Measurements from ENCODE around the gene OPRL1. TPM values are rescaled to one million over a fixed set of nuclear protein-coding genes. Genes with fewer than 3 reads are reported as not detected.

OPRL1 gene
- total RNA-seq, 1 donor from 2014 or later = 1.4 TPM

DNA sequence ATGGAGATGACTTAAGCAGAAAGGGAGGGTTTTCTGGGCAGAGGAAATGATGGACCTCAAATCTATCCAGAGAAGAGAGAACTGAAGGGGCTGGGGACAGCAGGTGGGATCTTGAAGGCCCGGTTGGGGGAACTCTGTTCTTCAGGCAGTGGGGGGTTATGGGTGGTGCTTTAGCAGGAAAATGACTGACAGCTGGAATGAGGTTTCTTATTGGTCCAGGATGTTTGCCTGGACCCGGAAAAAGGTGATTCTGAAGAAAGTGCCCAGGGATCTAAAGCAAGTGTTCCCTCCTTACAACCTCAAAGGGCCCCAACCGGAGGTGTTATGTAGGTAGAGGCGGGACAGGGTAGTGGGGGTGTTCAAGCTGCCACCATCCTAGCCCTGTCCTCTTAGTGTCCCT lies 15.6 kb downstream of the OPRL1 start:
- Mint-ChIP-seq H3K4me1 (peaks cover 30% of the 10 kb centered on the region), H3K27ac (no peak overlapping the region), H3K36me3 (ENCODE audit: low read depth) (peaks cover 17% of the 10 kb centered on the region), H3K4me3 (no peak overlapping the region), H3K27me3 (no peaks in the 10 kb centered on the region), H3K9me3 (peaks cover 3% of the 10 kb centered on the region)
- intact Hi-C loops (cut with micrococcal nuclease) = no loop called here
- ChIA-PET POLR2A (no interaction called here), CTCF (no interaction called here)
- TF ChIP-seq, protein P1, sequence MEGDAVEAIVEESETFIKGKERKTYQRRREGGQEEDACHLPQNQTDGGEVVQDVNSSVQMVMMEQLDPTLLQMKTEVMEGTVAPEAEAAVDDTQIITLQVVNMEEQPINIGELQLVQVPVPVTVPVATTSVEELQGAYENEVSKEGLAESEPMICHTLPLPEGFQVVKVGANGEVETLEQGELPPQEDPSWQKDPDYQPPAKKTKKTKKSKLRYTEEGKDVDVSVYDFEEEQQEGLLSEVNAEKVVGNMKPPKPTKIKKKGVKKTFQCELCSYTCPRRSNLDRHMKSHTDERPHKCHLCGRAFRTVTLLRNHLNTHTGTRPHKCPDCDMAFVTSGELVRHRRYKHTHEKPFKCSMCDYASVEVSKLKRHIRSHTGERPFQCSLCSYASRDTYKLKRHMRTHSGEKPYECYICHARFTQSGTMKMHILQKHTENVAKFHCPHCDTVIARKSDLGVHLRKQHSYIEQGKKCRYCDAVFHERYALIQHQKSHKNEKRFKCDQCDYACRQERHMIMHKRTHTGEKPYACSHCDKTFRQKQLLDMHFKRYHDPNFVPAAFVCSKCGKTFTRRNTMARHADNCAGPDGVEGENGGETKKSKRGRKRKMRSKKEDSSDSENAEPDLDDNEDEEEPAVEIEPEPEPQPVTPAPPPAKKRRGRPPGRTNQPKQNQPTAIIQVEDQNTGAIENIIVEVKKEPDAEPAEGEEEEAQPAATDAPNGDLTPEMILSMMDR (IDR thresholded peaks at IDR 0.05) = no peak
- no peak for ATAC-seq (ENCODE audit: low read depth)
- DNase-seq = no peak

DNA sequence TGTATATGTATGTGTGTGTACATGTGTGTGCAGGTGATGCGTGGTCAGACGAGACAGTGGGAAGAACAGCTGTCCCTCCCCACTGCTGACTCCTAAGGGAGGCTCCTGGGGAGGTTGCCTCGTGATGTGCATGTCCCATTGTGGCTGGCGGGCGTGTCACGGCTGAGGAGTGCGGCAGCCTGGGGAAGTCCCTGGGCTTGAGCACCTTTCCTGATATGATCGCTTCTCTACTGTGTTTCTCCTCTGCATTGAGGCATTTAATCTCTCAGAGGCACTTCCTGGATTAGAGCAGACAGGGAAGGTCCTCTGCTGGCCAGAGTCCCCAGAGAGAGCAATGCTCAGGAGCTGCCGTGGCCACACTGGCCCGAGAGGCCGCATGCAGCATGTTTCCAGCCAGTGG lies 16.0 kb downstream of the OPRL1 start:
- peaks cover 3% of the 10 kb centered on the region for H3K9me3 Mint-ChIP-seq
- CTCF ChIA-PET = no interaction called here
- intact Hi-C loops (cut with micrococcal nuclease) = no loop called here
- TF ChIP-seq, protein P1 (IDR thresholded peaks at IDR 0.05) = no peak
- peaks cover 34% of the 10 kb centered on the region for H3K4me1 Mint-ChIP-seq
- peak overlapping the region; percentile 30 for H3K27ac Mint-ChIP-seq
- DNase-seq = no peak
- POLR2A ChIA-PET = interaction anchor here (0.6 kb wide), 1 partner anchor 105 kb away, joined by 3 read pairs; no protein-coding TSS in a partner anchor
- no peak for ATAC-seq (ENCODE audit: low read depth)
- H3K27me3 Mint-ChIP-seq = no peaks in the 10 kb centered on the region
- H3K4me3 Mint-ChIP-seq = no peak overlapping the region
- peaks cover 17% of the 10 kb centered on the region for H3K36me3 Mint-ChIP-seq (ENCODE audit: low read depth)

DNA sequence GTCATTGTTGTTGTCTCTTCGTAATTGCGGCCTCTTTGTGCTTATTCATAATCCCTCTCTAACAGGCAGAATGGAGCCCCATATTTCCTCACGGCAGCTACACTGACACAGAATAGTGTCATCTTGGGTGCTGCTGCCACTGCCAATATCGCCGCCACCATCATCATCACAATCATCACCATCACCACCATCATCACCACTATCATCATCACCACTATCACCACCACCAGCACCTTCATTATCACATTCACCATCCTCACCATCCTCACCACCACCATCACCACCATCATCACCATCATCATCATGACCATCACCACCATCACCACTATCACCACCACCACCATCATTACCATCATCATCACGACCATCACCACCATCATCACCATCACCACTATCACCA lies 16.7 kb downstream of the OPRL1 start:
- intact Hi-C loops (cut with micrococcal nuclease) = no loop called here
- Mint-ChIP-seq H3K27ac (no peak overlapping the region), H3K9me3 (peaks cover 3% of the 10 kb centered on the region), H3K4me1 (peaks cover 40% of the 10 kb centered on the region), H3K27me3 (no peaks in the 10 kb centered on the region), H3K36me3 (ENCODE audit: low read depth) (peaks cover 17% of the 10 kb centered on the region), H3K4me3 (no peak overlapping the region)
- ATAC-seq (ENCODE audit: low read depth) (no peak), DNase-seq (no peak)
- TF ChIP-seq, protein P1 (IDR thresholded peaks at IDR 0.05) = no peak
- ChIA-PET POLR2A (no interaction called here), CTCF (no interaction called here)

DNA sequence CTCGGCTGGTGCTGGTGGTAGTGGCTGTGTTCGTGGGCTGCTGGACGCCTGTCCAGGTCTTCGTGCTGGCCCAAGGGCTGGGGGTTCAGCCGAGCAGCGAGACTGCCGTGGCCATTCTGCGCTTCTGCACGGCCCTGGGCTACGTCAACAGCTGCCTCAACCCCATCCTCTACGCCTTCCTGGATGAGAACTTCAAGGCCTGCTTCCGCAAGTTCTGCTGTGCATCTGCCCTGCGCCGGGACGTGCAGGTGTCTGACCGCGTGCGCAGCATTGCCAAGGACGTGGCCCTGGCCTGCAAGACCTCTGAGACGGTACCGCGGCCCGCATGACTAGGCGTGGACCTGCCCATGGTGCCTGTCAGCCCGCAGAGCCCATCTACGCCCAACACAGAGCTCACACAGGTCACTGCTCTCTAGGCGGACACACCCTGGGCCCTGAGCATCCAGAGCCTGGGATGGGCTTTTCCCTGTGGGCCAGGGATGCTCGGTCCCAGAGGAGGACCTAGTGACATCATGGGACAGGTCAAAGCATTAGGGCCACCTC lies 18.7 kb downstream of the OPRL1 start:
- ChIA-PET POLR2A (interaction anchor here (3.0 kb wide), 1 partner anchor 15 kb away, joined by 15 read pairs; the partner anchor contains the start of gene LKAAEAR1), CTCF (interaction anchor here (2.1 to 2.4 kb wide), 2 partner anchors 15 to 22 kb away, joined by 11 to 13 read pairs; no protein-coding TSS in a partner anchor)
- Mint-ChIP-seq H3K27me3 (peaks cover 3% of the 10 kb centered on the region), H3K4me3 (no peak overlapping the region), H3K36me3 (ENCODE audit: low read depth) (peaks cover 17% of the 10 kb centered on the region), H3K9me3 (peaks cover 3% of the 10 kb centered on the region), H3K4me1 (peaks cover 39% of the 10 kb centered on the region), H3K27ac (no peak overlapping the region)
- intact Hi-C loops (cut with micrococcal nuclease) = no loop called here
- no peak for ATAC-seq (ENCODE audit: low read depth)
- no peak for DNase-seq
- TF ChIP-seq, protein P1 (IDR thresholded peaks at IDR 0.05) = no peak

DNA sequence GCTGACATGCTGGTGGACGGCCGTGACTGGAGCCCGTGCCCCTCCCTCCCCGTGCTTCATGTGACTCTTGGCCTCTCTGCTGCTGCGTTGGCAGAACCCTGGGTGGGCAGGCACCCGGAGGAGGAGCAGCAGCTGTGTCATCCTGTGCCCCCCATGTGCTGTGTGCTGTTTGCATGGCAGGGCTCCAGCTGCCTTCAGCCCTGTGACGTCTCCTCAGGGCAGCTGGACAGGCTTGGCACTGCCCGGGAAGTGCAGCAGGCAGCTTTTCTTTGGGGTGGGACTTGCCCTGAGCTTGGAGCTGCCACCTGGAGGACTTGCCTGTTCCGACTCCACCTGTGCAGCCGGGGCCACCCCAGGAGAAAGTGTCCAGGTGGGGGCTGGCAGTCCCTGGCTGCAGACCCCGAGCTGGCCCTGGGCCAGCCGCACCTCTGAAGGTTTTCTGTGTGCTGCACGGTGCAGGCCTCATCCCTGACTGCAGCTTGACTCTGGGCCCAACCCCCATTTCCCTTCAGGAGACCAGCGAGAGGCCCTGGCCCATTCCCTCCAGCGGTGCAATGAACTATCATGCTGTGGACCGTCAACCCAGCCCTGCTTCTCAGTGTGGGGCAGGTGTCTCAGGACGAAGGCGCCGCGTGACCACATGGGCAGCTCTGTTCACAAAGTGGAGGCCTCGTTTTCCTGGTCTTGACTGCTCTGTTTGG lies 19.4 kb downstream of the OPRL1 start:
- peak overlapping the region; percentile 83 for H3K27ac Mint-ChIP-seq
- TF ChIP-seq, protein P1 (IDR thresholded peaks at IDR 0.05) = no peak
- DNase-seq (no peak), ATAC-seq (ENCODE audit: low read depth) (no peak)
- H3K4me3 Mint-ChIP-seq = no peak overlapping the region
- intact Hi-C loops (cut with micrococcal nuclease) = no loop called here
- peaks cover 39% of the 10 kb centered on the region for H3K4me1 Mint-ChIP-seq
- ChIA-PET CTCF (interaction anchor here (2.1 to 2.4 kb wide), 2 partner anchors 16 to 21 kb away, joined by 11 to 13 read pairs; no protein-coding TSS in a partner anchor), POLR2A (interaction anchor here (0.7 to 3.0 kb wide), 4 partner anchors 15 to 35 kb away, joined by 5 to 27 read pairs (median 14); partner anchors contain the start of genes LKAAEAR1, OPRL1 and RGS19)
- peaks cover 3% of the 10 kb centered on the region for H3K9me3 Mint-ChIP-seq
- H3K27me3 Mint-ChIP-seq = peaks cover 5% of the 10 kb centered on the region
- H3K36me3 Mint-ChIP-seq (ENCODE audit: low read depth) = peaks cover 17% of the 10 kb centered on the region

Data from activated B cell treated with CpG ODN at 0.5 μM for 24 hours (primary cell).